Measurements from ENCODE around the gene ZDHHC14.
"Not testable (repeated sequence)": the region's sequence is repeated elsewhere in the genome, so short reads cannot be mapped to it uniquely, and the experiment has no call there.

ZDHHC14 gene

DNA sequence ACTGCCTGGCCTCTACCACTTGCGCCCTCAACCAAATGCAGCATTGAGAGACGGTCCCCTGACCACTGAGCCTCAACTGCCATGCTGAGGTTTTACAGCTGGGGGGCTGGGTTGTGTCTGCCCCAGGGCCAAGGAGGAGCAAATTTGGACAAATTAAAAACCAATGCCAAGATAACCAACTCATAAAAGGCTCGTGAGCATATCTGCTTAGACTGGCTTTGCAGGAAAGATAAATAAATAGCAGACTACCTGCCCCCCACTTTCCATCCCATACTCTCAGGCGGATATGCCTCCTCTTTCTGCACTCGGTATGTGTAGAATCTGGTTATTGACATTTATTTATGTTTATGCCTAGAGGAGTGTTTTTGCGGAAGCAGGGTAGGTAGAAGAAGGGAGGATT lies 76.8 kb downstream of the ZDHHC14 start:
- H3K9me3 Mint-ChIP-seq, result no peaks in the 10 kb centered on the region
- no peak overlapping the region for H3K27ac Mint-ChIP-seq
- peaks cover 17% of the 10 kb centered on the region for H3K4me1 Mint-ChIP-seq
- no peaks in the 10 kb centered on the region for H3K36me3 Mint-ChIP-seq
- no peaks in the 10 kb centered on the region for H3K27me3 Mint-ChIP-seq
- no peak overlapping the region for H3K4me3 Mint-ChIP-seq

DNA sequence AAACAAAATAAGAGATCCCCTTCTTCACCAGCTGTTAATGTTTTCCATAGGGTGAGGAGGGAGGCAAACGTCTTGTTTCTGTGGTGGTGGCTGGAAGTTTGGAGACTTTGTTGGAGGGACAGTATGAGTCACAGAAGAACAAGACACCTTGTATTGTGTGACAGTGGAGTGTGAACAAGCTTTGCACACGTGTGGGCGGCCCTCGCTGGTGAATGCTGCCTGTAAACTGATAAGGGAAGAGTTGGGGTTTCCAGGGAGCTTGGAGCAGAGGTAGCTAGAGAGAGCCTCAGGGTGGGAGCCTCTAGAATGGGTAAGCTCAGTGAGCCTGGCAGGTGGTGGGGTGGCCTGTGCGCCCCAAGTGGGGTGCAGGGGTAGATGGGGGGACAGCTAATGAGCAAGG lies 78.3 kb downstream of the ZDHHC14 start:
- Mint-ChIP-seq H3K4me3 (no peak overlapping the region), H3K4me1 (peaks cover 17% of the 10 kb centered on the region), H3K9me3 (no peaks in the 10 kb centered on the region), H3K27ac (peak overlapping the region; percentile 47), H3K36me3 (no peaks in the 10 kb centered on the region), H3K27me3 (no peaks in the 10 kb centered on the region)

DNA sequence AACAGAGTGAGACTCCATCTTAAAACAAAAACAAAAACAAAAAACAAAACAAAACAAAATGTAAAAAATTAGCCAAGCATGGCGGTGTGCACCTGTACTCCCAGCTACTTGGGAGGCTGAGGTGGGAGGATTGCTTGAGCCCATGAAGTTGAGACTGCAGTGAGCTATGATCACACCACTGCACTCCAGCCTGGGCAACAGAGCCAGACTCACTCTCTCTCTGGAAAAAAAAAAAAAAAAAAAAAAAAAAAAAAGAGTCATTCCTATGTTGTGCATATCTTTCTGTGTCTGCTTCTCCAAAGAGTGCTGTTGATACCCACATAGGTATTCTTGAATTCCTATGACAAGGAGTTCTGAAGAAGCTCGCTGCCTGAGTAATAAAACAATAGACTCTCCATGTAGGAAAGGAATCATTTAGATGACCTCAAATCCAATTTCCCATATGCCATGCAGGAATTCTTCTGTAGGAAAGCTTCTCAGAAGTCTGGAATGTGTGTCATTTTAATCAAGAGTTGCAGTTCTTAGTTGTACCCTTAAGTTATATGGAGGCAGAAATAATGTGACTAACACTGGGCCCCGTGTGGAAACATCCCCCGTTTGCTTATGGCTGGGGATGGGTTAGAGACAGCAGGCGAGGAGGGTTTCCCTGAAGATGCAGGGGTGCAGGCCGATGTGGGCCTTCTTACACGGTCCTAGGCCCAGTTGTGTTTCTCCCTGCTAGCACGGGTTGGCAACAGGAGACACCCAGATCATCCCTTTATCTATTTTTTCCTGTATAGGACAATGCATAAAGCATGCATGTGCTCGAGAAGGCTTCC lies 79.4 kb downstream of the ZDHHC14 start:
- Mint-ChIP-seq H3K9me3 (no peaks in the 10 kb centered on the region), H3K27me3 (no peaks in the 10 kb centered on the region), H3K36me3 (no peaks in the 10 kb centered on the region), H3K4me1 (peaks cover 17% of the 10 kb centered on the region), H3K27ac (no peak overlapping the region), H3K4me3 (no peak overlapping the region)

DNA sequence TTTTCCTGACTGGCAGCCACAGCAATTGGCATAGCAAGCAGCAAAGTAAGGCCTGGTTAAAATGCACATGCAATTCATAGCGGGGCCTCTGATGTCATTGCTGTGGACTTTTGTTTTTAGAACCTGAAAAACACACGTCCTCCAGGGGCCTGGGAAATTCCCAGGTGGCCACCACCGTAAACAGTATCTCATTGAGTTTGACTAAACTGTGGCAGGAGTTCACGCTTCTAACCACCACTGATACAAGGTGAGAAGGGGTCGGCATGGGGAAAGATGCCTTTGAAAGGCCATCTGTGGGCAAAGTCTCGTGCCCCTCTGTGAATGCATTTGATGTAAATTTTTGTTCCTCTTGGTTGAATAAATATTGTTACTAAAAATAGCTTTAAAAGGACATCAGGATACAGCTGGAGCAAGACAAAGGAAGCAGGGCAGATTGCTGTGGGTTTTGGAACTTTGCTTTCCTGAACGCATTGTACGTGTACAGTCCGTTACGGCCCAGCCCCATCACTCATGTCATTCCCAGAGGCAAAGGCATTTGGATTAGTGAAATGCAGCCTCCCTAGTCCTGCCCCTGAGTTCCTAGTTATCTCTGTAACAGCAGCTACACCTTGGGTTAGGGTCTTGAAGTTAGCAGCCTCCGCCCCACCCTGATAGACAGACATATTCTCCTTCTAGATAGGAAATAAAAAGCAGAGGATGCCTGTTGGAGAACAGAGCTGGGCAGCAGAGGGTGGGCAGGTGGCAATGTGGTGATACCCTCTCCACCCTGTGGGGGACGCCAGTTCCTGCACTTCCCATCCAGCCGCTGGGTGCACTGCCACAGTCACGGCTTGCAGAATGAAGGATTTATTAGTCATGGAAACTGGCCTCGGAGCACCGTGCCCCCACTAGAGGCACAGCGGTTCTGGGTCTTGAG lies 80.3 kb downstream of the ZDHHC14 start:
- Mint-ChIP-seq H3K9me3 (no peaks in the 10 kb centered on the region), H3K36me3 (no peaks in the 10 kb centered on the region), H3K27me3 (no peaks in the 10 kb centered on the region), H3K4me3 (no peak overlapping the region), H3K27ac (no peak overlapping the region), H3K4me1 (peaks cover 10% of the 10 kb centered on the region)

DNA sequence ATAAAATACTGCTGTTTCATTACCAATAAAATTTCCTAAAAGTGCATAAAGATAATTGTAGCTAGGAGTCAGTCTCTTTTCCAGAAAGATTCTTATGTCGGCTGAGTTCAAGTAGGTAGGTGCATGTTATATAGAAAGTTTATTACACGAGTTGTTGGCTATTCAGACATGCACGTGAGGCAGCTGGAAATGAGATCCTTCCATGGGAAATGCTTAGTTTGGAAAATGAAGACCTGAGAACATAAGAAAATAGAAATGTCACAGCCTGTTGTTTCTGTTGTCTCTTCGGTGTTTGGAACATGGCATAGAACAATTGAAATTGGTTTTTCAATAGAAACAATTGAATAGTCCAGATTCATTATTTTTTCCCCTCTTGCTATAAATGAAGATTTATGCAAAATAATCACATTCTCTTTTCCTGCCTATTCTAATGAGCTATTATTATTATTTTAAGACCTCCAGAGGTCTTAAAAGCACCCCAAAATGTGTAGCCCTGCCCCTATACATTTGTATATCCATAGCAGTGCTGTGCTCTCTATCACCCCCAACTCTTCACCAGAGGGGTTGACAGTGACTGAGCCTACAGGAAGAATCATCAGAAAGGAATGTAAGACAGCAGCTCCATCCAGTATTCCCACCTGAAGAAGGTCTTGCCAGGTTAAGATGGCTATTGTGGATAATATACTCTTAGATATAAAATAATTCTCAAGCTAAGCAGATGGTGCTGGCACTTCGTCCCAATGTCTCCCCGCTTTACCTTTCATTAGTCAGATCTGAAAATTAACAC lies 82.2 kb downstream of the ZDHHC14 start:
- Mint-ChIP-seq H3K36me3 (no peaks in the 10 kb centered on the region), H3K27ac (no peak overlapping the region), H3K27me3 (no peaks in the 10 kb centered on the region), H3K9me3 (no peaks in the 10 kb centered on the region), H3K4me1 (peaks cover 5% of the 10 kb centered on the region), H3K4me3 (no peak overlapping the region)

DNA sequence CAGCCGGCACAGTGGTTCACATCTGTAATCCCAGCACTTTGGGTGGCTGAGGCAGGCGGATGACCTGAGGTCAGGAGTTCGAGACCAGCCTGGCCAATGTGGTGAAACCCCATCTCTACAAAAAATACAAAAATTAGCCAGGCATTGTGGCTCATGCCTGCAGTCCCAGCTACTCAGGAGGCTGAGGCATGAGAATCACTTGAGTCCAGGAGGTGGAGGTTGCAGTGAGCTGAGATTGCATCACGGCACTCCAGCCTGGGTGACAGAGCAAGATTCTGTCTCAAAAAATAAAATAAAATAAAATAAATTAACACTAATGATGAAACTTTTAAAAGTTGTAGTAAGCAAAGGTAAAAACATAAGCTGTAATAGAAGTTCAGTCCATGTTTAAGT lies 82.7 kb downstream of the ZDHHC14 start:
- H3K9me3 Mint-ChIP-seq, H3K4me1 Mint-ChIP-seq, H3K27ac Mint-ChIP-seq: not testable (repeated sequence)

DNA sequence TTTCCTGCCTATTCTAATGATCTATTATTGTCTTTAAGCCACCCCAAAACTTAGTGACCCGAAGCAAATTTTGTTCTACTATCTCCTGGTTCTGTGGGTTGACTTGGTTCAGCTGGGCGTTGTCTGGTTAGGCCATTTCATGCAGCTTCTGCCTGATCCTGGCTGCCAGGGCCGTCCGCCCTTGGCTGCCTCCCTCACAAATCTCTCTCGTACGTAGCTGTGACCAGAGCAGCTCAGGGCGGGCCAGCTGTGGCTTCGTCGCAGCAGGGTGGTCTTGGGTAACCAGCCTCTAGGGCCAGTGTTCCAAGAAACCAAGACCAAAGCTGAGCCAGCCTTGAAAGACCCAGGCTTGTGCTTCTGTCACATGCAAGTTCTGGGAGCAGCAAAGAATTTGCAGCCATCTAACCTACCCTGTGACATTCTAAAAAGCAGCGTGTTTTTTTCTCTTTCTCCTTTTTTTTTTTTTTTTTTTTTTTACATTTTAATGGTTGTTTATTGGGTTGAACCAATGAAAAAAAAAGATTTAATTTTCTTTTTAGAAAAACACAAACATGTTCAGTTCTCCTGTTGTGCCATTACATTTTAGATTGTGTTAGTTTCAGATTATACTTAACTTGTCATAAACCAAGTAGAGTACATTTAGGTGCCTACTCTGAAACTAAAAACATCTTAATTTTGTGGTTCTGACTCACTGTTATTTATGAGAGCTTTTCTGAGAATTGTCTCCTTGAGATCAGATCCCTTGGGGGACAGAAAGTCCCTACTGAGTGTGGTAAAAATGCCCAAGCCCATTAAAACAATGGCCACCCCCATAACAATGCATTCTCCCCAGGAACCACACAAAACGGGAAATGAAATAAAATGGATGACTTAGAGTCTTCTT lies 83.9 kb downstream of the ZDHHC14 start:
- H3K27me3 Mint-ChIP-seq, result no peaks in the 10 kb centered on the region
- no peaks in the 10 kb centered on the region for H3K4me1 Mint-ChIP-seq
- no peak overlapping the region for H3K27ac Mint-ChIP-seq

More for the DNA sequence above, 82.7 kb downstream of the ZDHHC14 start:
- H3K27me3 Mint-ChIP-seq, H3K4me3 Mint-ChIP-seq, H3K36me3 Mint-ChIP-seq: not testable (repeated sequence)

DNA sequence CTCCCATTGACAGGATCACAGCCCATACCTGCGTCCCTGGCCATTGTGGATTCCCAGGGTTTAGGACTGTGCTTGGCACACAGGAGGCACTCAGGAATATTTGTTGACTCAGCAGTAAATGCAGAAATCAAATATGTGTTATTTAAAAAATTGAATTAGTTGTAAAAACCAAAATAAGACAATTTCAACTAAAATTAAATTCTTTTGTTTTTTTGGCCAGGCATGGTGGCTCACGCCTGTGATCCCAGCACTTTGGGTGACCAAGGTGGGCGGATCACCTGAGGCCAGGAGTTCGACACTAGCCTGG lies 85.3 kb downstream of the ZDHHC14 start:
- Mint-ChIP-seq H3K4me3 (no peak overlapping the region), H3K4me1 (no peaks in the 10 kb centered on the region), H3K27ac (no peak overlapping the region), H3K9me3 (no peaks in the 10 kb centered on the region), H3K36me3 (no peaks in the 10 kb centered on the region), H3K27me3 (no peaks in the 10 kb centered on the region)

More for the DNA sequence above, 83.9 kb downstream of the ZDHHC14 start:
- Mint-ChIP-seq H3K4me3 (no peak overlapping the region), H3K36me3 (no peaks in the 10 kb centered on the region), H3K9me3 (no peaks in the 10 kb centered on the region)

DNA sequence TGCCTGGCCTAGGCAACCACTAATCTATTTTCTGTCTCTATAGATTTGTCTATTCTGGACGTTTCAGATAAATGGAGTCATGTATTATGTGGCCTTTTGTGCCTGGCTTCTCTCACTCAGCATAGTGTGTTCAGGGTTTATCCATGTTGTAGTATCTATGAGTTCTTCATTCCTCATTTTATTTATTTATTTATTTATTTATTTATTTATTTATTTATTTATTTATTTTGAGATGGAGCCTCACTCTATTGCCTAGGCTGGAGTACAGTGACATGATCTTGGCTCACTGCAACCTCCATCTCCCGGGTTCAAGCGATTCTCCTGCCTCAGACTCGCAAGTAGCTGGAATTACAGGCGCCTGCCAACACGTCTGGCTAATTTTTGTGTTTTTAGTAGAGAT lies 86.3 kb downstream of the ZDHHC14 start:
- not testable (repeated sequence) for H3K27me3 Mint-ChIP-seq, H3K9me3 Mint-ChIP-seq, H3K4me1 Mint-ChIP-seq, H3K27ac Mint-ChIP-seq, H3K36me3 Mint-ChIP-seq, H3K4me3 Mint-ChIP-seq

DNA sequence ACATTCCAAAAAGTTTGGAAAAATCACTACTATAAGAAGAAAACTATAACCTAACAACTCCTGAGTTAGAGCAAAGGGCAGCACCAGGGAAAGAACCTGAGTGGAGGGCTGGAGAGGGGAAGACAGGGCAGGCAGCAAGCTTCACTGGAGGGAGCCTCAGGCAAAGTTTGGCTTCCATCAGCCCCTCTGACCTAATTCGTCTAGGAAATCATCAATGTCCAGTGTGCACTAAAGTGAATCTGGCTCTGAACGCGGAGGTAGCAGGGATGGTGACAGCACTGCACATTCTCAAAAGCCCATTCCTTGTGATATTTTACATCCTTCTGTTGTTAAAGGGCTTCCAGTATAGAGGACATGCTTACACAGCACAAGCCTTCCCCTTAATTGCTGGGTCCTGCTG lies 87.1 kb downstream of the ZDHHC14 start:
- no peaks in the 10 kb centered on the region for H3K36me3 Mint-ChIP-seq
- H3K27ac Mint-ChIP-seq, result peak overlapping the region; percentile 72
- no peaks in the 10 kb centered on the region for H3K9me3 Mint-ChIP-seq
- no peaks in the 10 kb centered on the region for H3K27me3 Mint-ChIP-seq
- no peaks in the 10 kb centered on the region for H3K4me1 Mint-ChIP-seq
- no peak overlapping the region for H3K4me3 Mint-ChIP-seq

DNA sequence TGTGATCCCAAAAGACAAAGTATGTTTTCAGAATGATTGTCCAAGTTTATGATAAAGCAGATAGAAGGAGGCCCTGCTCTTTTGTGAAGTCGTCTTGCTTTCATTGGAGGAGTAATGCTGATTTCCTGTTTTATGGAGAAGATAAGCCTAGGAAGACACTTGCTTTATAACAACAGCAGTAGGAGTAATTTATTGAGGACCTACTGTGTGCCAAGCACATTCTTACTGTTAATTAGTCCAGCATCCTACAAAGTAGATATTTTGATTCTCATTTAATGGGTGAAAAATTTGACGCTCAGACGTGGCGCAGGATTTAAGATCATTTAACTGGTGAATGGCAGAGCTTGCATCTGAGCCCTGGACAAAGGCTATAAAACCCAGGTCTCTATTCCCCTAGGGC lies 87.6 kb downstream of the ZDHHC14 start:
- Mint-ChIP-seq H3K27ac (no peak overlapping the region), H3K36me3 (no peaks in the 10 kb centered on the region), H3K9me3 (no peaks in the 10 kb centered on the region), H3K27me3 (no peaks in the 10 kb centered on the region), H3K4me3 (no peak overlapping the region), H3K4me1 (no peaks in the 10 kb centered on the region)

DNA sequence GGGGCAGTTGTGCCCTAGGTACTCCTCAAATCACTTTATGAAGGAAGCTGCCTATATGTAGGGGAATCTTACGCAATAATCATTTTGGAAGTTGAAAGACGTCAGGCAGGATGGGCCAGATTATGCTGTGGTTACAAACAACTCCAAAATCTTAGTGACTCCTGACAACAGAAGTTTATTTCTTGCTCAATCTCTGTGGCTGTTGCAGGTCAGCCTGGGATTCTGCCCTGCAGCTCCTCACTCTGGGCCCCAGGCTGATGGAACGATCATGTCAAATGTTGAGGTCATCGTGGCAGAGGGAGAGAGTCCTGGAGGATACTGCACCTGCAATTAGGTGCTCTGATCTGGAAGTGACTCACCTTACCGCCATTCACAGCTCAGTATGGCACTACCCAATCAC lies 88.4 kb downstream of the ZDHHC14 start:
- H3K4me3 Mint-ChIP-seq, result no peak overlapping the region
- H3K27ac Mint-ChIP-seq, result no peak overlapping the region
- H3K27me3 Mint-ChIP-seq, result no peaks in the 10 kb centered on the region
- H3K4me1 Mint-ChIP-seq, result no peaks in the 10 kb centered on the region
- H3K36me3 Mint-ChIP-seq, result no peaks in the 10 kb centered on the region
- no peaks in the 10 kb centered on the region for H3K9me3 Mint-ChIP-seq

DNA sequence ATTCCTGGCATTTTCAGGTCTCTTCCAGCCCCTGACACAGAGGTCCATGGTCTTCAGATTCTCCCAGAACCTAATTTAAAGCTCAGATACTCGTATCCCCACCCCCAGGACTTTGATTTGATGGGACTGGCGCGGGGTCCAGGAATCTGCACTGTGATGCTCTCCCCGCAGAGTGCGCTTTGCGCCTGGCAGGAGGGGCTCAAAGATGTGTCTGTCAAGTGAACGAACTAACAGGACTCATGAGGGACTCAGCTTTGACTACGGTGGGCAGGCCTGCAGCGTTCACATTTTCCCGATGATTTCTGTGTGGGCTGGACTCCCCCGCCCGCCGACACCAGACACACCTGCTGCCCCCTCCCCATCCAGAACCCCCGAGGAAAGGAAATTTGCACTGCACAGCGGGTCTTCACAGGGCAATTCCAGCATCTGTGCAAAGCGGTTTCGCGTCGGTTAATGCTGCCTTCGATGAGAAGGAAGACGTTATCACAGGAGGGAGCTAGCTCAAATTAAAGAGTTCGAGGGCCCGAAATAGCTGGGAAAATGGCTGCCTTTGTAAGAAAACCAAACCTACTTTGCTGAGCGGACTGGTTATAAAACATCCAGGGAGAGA lies 90.2 kb downstream of the ZDHHC14 start:
- H3K27me3 Mint-ChIP-seq, result no peaks in the 10 kb centered on the region
- H3K4me1 Mint-ChIP-seq, result no peaks in the 10 kb centered on the region
- no peaks in the 10 kb centered on the region for H3K36me3 Mint-ChIP-seq
- no peak overlapping the region for H3K27ac Mint-ChIP-seq
- H3K9me3 Mint-ChIP-seq, result no peaks in the 10 kb centered on the region
- H3K4me3 Mint-ChIP-seq, result no peak overlapping the region

DNA sequence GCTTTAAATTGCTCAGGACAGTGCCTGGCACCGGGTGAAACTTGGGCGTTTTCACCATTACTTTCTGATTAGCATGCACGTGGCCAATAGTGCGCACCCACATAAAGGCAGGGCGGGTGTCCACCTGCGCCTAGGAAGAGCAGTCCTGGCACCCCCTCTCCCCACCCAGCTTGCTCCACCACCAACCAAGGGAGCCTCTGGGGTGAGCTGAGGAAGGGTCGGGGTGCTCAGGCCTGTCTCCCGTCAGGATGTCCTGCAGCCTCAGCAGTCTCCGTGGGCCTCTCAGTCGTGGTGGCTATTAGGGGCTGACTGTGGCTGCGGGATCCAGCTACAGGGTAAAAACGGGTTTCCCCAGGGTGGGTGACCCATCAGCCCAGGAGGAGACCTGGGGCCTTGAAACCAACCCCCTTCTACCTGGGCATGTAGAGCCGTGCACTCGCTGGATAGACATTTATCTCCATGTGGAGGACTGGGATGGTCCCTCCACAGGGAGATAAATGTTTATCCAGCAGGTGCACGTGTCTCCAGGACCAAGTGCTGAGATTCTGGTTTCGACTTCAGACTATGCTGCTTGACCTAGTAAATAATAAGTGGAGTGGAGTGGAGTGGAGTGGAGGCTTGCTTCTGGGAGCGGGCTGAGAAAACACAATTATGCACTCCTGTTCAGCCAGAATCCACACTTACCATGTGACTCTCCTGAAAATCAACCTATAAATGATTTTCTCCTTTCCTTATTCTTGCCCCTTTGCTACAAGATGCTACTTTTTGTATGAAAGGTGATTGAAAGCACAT lies 91.1 kb downstream of the ZDHHC14 start:
- Mint-ChIP-seq H3K27me3 (peaks cover 4% of the 10 kb centered on the region), H3K27ac (no peak overlapping the region), H3K9me3 (no peaks in the 10 kb centered on the region), H3K4me1 (no peaks in the 10 kb centered on the region), H3K4me3 (no peak overlapping the region), H3K36me3 (no peaks in the 10 kb centered on the region)

Measured in activated naive CD4-positive, alpha-beta T cell treated with anti-CD3 and anti-CD28 coated beads, Interleukin-2, amount 50 U/mL, for 24 hours (primary cell).